Esophagus squamous epithelium (tissue), 5 donors: ENCODE data around the gene SPECC1L. TPM values are rescaled to one million over a fixed set of nuclear protein-coding genes. Genes with fewer than 3 reads are reported as not detected.

Experiments
- DNase-seq: peaks from one replicate; lab custom pipeline; 2025; lab: John Stamatoyannopoulos, UW
- H3K27ac ChIP-seq, 4 donors: fragments of 200-600 bp; sonication (generic); one replicate each; pipeline ENCODE4 v1.5.1; 2016 to 2019; ENCODE audit warnings: mild to moderate bottlenecking in 1 of 4
- H3K27me3 ChIP-seq, 4 donors: fragments of 200-600 bp; sonication (generic); 1 replicate in 3 of 4; 2 replicates in 1 of 4; pipeline versions ENCODE4 v1.5.1 to v1.6.0; 2017 to 2021; ENCODE audit warnings: antibody characterized with exemption in 1 of 4
- H3K36me3 ChIP-seq, 3 donors: fragments of 200-600 bp; sonication (generic); one replicate each; pipeline ENCODE4 v1.5.1; 2016 to 2019
- H3K4me1 ChIP-seq, 3 donors: fragments of 200-600 bp; sonication (generic); one replicate each; pipeline ENCODE4 v1.5.1; 2017 to 2019
- H3K4me3 ChIP-seq, 4 donors: fragments of 200-600 bp; sonication (generic); 1 replicate in 3 of 4; 2 replicates in 1 of 4; pipeline ENCODE4 v1.5.1; 2016 to 2019; ENCODE audit warnings: mild to moderate bottlenecking in 2 of 4, moderate library complexity in 1 of 4
- H3K9me3 ChIP-seq, 3 donors: fragments of 200-600 bp; sonication (generic); one replicate each; pipeline ENCODE4 v1.5.1; 2016 to 2019
- POLR2A ChIP-seq, 4 donors: fragments of 450-650 bp; IDR thresholded peaks; one replicate each; pipeline ENCODE4 v1.6.1; 2017; ENCODE audit warnings: antibody characterized with exemption in 4 of 4, mild to moderate bottlenecking in 4 of 4, moderate library complexity in 3 of 4
- WGBS, 2 donors: methylation state at CpG; one replicate each; pipeline ENCODE4 v1.1.5; 2018; 5-methylcytosine and 5-hydroxymethylcytosine counted together
- intact Hi-C: fragments of 100-400 bp; cut with DNase I; formaldehyde crosslinking; loops from one replicate; pipeline ENCODE4 v1.15.0; 2022
- total RNA-seq, 4 donors: library from RNA; depleted of rRNA; stranded (reverse); fragments of >200 nt; gene quantifications; one replicate each; pipeline ENCODE4 v1.1.0, GENCODE V29; 2016
- TF ChIP-seq, protein P1 (sequence below), 6 experiments: fragments of 450-650 bp in 4 of 6; fragments of 200-600 bp in 2 of 6; sonication (generic) in 2 of 6; IDR thresholded peaks; one replicate each; pipeline ENCODE4 v1.5.1; 2016 to 2019; ENCODE audit warnings: antibody characterized with exemption in 6 of 6, mild to moderate bottlenecking in 4 of 6, moderate library complexity in 4 of 6
- donor health status: DM: yes; HTN: yes; CAD: no.

Gene SPECC1L
- total RNA-seq, 4 donors from 2014 or later: 21.4 to 31.9 (median 27.7) TPM

DNA sequence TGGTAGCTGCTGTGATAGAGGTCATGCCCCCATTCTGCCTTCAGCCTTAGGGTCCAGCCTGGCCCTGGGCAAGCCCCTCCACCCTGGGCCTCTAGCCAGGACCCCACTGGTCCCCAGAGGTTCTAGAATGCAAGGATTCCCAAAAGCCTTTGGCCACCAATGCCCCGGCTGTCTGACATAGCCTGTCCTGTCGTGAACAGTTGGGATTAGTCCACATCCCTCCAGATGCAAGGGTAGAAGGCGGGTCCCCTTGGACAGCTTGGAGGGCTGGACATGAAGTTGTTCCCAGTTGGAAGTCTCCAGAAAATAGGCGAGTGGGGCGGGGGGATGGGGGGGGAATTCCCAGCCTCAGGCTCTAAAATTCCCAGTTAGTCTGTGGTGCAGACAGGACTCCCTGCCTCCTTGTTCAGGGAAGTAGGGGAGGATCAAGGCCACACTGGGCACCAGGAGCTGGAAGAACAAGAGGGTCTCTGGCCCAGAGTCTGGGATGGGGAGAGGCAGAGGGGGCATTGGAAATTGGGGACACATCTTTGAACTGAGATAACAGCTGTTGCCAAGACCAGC is 151.6 kb downstream of the SPECC1L start:
- Histone ChIP-seq H3K4me3 (no peak overlapping the region), H3K4me1 (peaks cover 8 to 55% (median 27%) of the 10 kb centered on the region in 3 donors), H3K27me3 (peaks cover 0 to 57% (median 2%) of the 10 kb centered on the region in 4 donors), H3K36me3 (peaks cover 0 to 13% (median 0%) of the 10 kb centered on the region in 3 donors), H3K27ac (no peak overlapping the region), H3K9me3 (no peaks in the 10 kb centered on the region)
- intact Hi-C loops: loop anchor here (5.0 kb wide), 1 partner anchor 95 kb away; no protein-coding TSS in a partner anchor
- DNase-seq: no peak
- no peak for TF ChIP-seq POLR2A (IDR thresholded peaks at IDR 0.05)
- TF ChIP-seq, protein P1, sequence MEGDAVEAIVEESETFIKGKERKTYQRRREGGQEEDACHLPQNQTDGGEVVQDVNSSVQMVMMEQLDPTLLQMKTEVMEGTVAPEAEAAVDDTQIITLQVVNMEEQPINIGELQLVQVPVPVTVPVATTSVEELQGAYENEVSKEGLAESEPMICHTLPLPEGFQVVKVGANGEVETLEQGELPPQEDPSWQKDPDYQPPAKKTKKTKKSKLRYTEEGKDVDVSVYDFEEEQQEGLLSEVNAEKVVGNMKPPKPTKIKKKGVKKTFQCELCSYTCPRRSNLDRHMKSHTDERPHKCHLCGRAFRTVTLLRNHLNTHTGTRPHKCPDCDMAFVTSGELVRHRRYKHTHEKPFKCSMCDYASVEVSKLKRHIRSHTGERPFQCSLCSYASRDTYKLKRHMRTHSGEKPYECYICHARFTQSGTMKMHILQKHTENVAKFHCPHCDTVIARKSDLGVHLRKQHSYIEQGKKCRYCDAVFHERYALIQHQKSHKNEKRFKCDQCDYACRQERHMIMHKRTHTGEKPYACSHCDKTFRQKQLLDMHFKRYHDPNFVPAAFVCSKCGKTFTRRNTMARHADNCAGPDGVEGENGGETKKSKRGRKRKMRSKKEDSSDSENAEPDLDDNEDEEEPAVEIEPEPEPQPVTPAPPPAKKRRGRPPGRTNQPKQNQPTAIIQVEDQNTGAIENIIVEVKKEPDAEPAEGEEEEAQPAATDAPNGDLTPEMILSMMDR (IDR thresholded peaks at IDR 0.05): no peak
- WGBS, 2 donors: 53% methylated on average over 3 of the region's 5 CpGs; no CpG with 5 or more reads in 1 of the 2 donors

DNA sequence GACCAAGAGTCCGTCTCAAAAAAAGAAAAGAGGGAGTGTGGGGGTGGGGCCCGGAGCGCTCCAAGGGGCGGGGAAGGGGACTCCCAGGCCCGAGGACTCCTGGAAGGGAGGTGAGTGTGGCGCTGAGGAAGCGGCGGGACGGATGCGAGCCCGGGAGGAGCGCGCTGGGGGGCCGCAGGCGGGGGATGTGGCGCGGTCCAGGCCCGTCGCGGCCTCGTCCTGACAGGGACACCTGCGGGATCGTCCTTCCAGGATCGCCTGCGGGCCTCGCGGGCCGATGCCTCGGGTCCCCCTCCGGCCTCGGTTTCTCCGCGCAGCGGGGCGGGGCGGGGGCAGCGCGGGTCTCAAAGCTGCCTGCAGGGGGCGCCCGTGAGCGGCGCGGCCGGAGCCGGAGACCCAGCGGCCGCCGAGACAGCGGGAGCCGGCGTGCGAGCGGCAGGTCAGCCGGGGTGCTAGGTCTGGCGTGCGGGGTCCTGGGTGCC is 152.9 kb downstream of the SPECC1L start:
- Histone ChIP-seq H3K9me3 (no peaks in the 10 kb centered on the region), H3K27ac (peak overlapping the region in 2 of 4 donors; percentile 11 to 39), H3K4me1 (peaks cover 8 to 54% (median 27%) of the 10 kb centered on the region in 3 donors), H3K4me3 (peak overlapping the region; percentile 39 to 74 (median 50)), H3K27me3 (peaks cover 0 to 69% (median 2%) of the 10 kb centered on the region in 4 donors), H3K36me3 (no peaks in the 10 kb centered on the region)
- TF ChIP-seq, protein P1 (IDR thresholded peaks at IDR 0.05): peak; percentile 77 to 93 (median 86)
- no peak for TF ChIP-seq POLR2A (IDR thresholded peaks at IDR 0.05)
- WGBS, 2 donors: 3 to 7% methylated on average over 10 to 14 of the region's 56 CpGs
- DNase-seq: no peak
- intact Hi-C loops: loop anchor here (5.0 kb wide), 1 partner anchor 94 kb away; no protein-coding TSS in a partner anchor

DNA sequence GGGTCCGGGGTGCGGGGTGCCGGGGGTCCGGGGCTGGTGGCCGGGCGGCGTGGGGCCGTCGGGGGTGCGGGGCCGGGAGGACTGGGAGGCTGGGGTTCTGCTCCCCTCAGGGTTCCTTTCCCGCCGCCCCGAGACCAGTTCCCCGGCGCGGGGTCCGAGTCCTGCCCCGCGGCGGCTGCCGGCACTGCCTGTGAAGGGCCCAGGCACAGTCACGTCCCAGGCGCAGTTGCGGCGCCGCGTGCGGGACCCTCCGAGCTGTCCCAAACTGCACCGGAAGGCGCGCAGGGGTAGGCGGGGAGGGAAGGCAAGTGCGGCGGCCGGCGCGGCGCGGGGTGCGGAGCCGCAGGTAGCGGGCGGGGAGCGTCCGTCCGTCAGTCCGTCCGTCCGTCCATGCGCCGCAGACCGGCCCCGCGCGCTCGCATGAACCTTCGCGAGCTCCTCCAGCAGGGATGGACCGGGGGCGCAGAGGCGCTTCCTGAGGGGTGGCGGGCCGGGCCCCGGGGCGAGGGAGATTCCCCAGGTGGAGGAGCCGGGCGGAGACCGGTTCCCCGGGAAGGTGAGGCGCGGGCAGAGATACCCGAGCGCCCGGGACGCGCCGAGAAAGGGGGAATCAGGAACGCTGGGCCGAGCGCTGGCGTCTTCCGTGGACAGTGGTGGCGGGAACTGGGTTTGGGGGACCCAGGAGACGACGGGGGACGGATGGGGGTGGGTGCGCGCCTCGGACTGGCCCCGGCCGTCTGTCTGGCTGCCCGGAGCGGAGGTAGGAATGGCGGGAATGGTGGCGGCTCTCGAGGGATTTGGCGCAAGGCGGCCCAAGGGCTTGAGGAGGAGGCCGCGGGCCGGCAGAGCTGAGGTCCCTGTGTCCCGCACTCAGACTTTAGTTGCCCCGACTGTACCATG is 153.6 kb downstream of the SPECC1L start:
- Histone ChIP-seq H3K27ac (peak overlapping the region in 3 of 4 donors; percentile 11 to 39 (median 11)), H3K4me1 (peaks cover 2 to 54% (median 21%) of the 10 kb centered on the region in 3 donors), H3K9me3 (no peaks in the 10 kb centered on the region), H3K4me3 (peak overlapping the region; percentile 39 to 74 (median 50)), H3K36me3 (no peaks in the 10 kb centered on the region), H3K27me3 (peaks cover 0 to 69% (median 2%) of the 10 kb centered on the region in 4 donors)
- TF ChIP-seq, protein P1 (IDR thresholded peaks at IDR 0.05): no peak
- no peak for TF ChIP-seq POLR2A (IDR thresholded peaks at IDR 0.05)
- intact Hi-C loops: loop anchor here (5.0 kb wide), 1 partner anchor 93 kb away; no protein-coding TSS in a partner anchor
- DNase-seq: no peak
- 33 to 39% methylated on average over 10 to 17 of the region's 105 CpGs for WGBS, 2 donors

DNA sequence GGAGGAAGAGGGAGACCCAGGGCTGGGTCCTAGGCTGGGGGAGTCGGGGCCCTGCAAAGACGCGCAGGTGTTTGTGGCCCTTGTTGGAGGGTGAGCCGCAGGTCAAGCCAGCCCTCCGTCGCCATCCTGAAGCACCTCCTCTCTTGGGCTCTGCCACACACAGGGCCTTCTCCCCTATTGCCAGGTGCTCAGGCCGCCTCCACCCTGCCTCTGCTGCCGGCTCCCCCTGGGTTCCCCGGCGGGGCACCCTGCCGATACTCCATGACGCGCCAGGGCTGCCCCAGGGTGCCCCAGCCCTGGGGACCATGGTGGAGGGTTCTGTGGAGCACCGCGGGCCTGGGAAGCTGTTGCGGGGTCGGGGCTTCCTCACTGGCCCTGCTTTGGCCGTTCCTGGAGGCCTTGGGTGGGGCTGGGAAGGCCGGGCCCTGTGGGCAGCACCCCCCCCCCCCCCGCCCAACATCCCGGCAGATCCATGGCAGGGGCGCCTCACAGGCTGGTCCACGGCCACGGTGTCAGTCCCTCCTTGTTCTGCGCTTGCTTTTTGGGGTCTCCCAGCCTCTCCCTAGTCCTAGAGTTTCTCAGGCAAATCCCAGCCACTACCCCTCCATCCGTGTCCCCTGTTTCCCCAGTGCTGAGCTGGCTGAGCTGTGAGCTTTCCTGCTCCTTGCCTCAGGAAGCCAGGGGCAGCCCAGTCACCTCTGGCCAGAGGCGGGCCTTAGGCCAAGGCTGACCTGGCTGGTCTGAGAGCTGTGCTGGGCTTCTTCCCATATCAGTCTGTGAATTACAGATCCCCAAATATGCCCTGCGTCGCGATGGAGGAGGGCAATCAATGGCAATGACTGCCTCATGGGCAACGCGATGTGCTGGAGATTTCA is 154.5 kb downstream of the SPECC1L start:
- H3K27me3 ChIP-seq: peaks cover 0 to 69% (median 2%) of the 10 kb centered on the region in 4 donors
- peaks cover 8 to 54% (median 20%) of the 10 kb centered on the region in 3 donors for H3K4me1 ChIP-seq
- peak overlapping the region in 3 of 4 donors; percentile 39 to 74 (median 61) for H3K4me3 ChIP-seq
- TF ChIP-seq POLR2A (IDR thresholded peaks at IDR 0.05): no peak
- TF ChIP-seq, protein P1 (IDR thresholded peaks at IDR 0.05): no peak
- DNase-seq: no peak
- intact Hi-C loops: loop anchor here (5.0 kb wide), 1 partner anchor 92 kb away; no protein-coding TSS in a partner anchor
- no peaks in the 10 kb centered on the region for H3K36me3 ChIP-seq
- peak overlapping the region in 2 of 4 donors; percentile 2 to 39 for H3K27ac ChIP-seq
- WGBS, 2 donors: 80% methylated on average over 4 of the region's 32 CpGs
- no peaks in the 10 kb centered on the region for H3K9me3 ChIP-seq
